CD4-positive, alpha-beta memory T cell (primary cell): ENCODE data around the gene DIS3L2. TPM values are rescaled to one million over a fixed set of nuclear protein-coding genes. Genes with fewer than 3 reads are reported as not detected.
"Not testable (repeated sequence)": the region's sequence is repeated elsewhere in the genome, so short reads cannot be mapped to it uniquely, and the experiment has no call there.

Experiments
- CTCF ChIA-PET: fragments of 350-600 bp; sonication (Branson Sonifier 250); formaldehyde crosslinking; loops from one replicate; lab custom pipeline; 2021; ENCODE audit warnings: inconsistent platforms; ENCODE audit not compliant: partially characterized antibody; lab: Charles Lee
- POLR2A ChIA-PET: fragments of 350-600 bp; sonication (Branson Sonifier 250); formaldehyde crosslinking; loops from one replicate; lab custom pipeline; 2021; ENCODE audit not compliant: partially characterized antibody; lab: Charles Lee
- DNase-seq, 5 donors: peaks; one replicate each; pipeline versions ENCODE4 v3.0.0 to v3.0.0-alpha.2; 2020 to 2022; ENCODE audit warnings: mixed read lengths in 1 of 5
- H3K27ac ChIP-seq: one replicate; pipeline ENCODE4 v1.7.0; 2013; ENCODE audit warnings: low read depth, low read length
- H3K27me3 ChIP-seq: 2 replicates; pipeline ENCODE4 v1.7.0; 2013; ENCODE audit warnings: mild to moderate bottlenecking, low read length, moderate library complexity; ENCODE audit not compliant: insufficient read depth
- H3K36me3 ChIP-seq: 2 replicates; pipeline ENCODE4 v1.7.0; 2013; ENCODE audit warnings: mild to moderate bottlenecking, low read length, moderate library complexity; ENCODE audit not compliant: insufficient read depth
- H3K4me1 ChIP-seq: 2 replicates; pipeline ENCODE4 v1.7.0; 2013; ENCODE audit warnings: mild to moderate bottlenecking, low read length, moderate library complexity; ENCODE audit not compliant: insufficient read depth
- H3K4me3 ChIP-seq, 2 donors: one replicate each; pipeline ENCODE4 v1.7.0; 2013; ENCODE audit warnings: low read length in 2 of 2, mild to moderate bottlenecking in 1 of 2
- H3K9me3 ChIP-seq, 2 donors: one replicate each; pipeline ENCODE4 v1.7.0; 2013; ENCODE audit warnings: low read length in 2 of 2, control low read depth in 1 of 2; ENCODE audit not compliant: control insufficient read depth in 1 of 2
- H3K27ac Mint-ChIP-seq, 7 donors: one replicate each; pipeline ENCODE4 v1.8.0; 2020 to 2021; ENCODE audit warnings: mixed read lengths in 7 of 7, mild to moderate bottlenecking in 6 of 7, inconsistent platforms in 3 of 7, moderate library complexity in 3 of 7
- H3K27me3 Mint-ChIP-seq, 2 donors: one replicate each; pipeline ENCODE4 v1.8.0; 2020 to 2021; ENCODE audit warnings: mixed read lengths in 2 of 2
- H3K36me3 Mint-ChIP-seq, 2 donors: one replicate each; pipeline ENCODE4 v1.8.0; 2020 to 2021; ENCODE audit warnings: mixed read lengths in 2 of 2, inconsistent platforms in 1 of 2, mild to moderate bottlenecking in 1 of 2
- H3K4me1 Mint-ChIP-seq, 4 donors: one replicate each; pipeline ENCODE4 v1.8.0; 2020 to 2021; ENCODE audit warnings: mixed read lengths in 4 of 4, mild to moderate bottlenecking in 1 of 4
- H3K4me3 Mint-ChIP-seq, 8 donors: one replicate each; pipeline ENCODE4 v1.8.0; 2020 to 2021; ENCODE audit warnings: mixed read lengths in 8 of 8, mild to moderate bottlenecking in 7 of 8, moderate library complexity in 6 of 8, inconsistent platforms in 3 of 8
- H3K9me3 Mint-ChIP-seq, 8 donors: one replicate each; pipeline ENCODE4 v1.8.0; 2020 to 2021; ENCODE audit warnings: mixed read lengths in 8 of 8, mild to moderate bottlenecking in 5 of 8, inconsistent platforms in 3 of 8, moderate library complexity in 1 of 8
- intact Hi-C: fragments of 100-400 bp; cut with micrococcal nuclease; formaldehyde crosslinking; loops from one replicate; pipeline ENCODE4 v1.15.1; 2023
- polyA plus RNA-seq, 2 donors: library from polyadenylated mRNA; unstranded; fragments of 300-500 nt; fragmentation: Illumina TruSeq; gene quantifications; one replicate each; pipeline ENCODE4 v1.2.3, GENCODE V29; 2021
- total RNA-seq, 2 experiments: library from RNA; stranded (reverse); gene quantifications; one replicate each; pipeline ENCODE4 v1.2.3, GENCODE V29; 2021

DIS3L2 gene
- total and polyA plus RNA-seq, 4 experiments from 2014 or later = 16.0 to 59.7 (median 39.3) TPM

GRCh38 chr2:232352511-232353091 is 391.1 kb downstream of the DIS3L2 start:
- DNase-seq = no peak
- no peak overlapping the region for H3K4me3 Mint-ChIP-seq
- peaks cover 31% of the 10 kb centered on the region for H3K4me1 ChIP-seq
- H3K27ac Mint-ChIP-seq = no peak overlapping the region
- peaks cover 7 to 15% of the 10 kb centered on the region in 2 donors for H3K27me3 Mint-ChIP-seq
- H3K27me3 ChIP-seq = peaks cover 13% of the 10 kb centered on the region
- ChIA-PET POLR2A (no interaction called here), CTCF (no interaction called here)
- H3K36me3 ChIP-seq = no peaks in the 10 kb centered on the region
- H3K9me3 ChIP-seq = no peaks in the 10 kb centered on the region
- H3K4me1 Mint-ChIP-seq = peaks cover 0 to 19% (median 3%) of the 10 kb centered on the region in 4 donors
- no peak overlapping the region for H3K27ac ChIP-seq
- intact Hi-C loops = no loop called here
- peaks cover 0 to 4% (median 1%) of the 10 kb centered on the region in 8 donors for H3K9me3 Mint-ChIP-seq
- no peaks in the 10 kb centered on the region for H3K36me3 Mint-ChIP-seq
- no peak overlapping the region for H3K4me3 ChIP-seq

- no peaks in the 10 kb centered on the region for H3K9me3 ChIP-seq
- H3K27ac ChIP-seq = no peak overlapping the region
- ChIA-PET POLR2A (no interaction called here), CTCF (no interaction called here)
- peaks cover 13% of the 10 kb centered on the region for H3K27me3 ChIP-seq
- no peak for DNase-seq
- Mint-ChIP-seq H3K27ac (no peak overlapping the region), H3K9me3 (peaks cover 0 to 3% (median under 1%) of the 10 kb centered on the region in 8 donors), H3K36me3 (no peaks in the 10 kb centered on the region), H3K27me3 (peaks cover 7 to 15% of the 10 kb centered on the region in 2 donors), H3K4me3 (no peak overlapping the region), H3K4me1 (peaks cover 0 to 19% (median 3%) of the 10 kb centered on the region in 4 donors)
- intact Hi-C loops = no loop called here
- peaks cover 31% of the 10 kb centered on the region for H3K4me1 ChIP-seq
- H3K4me3 ChIP-seq = no peak overlapping the region
- no peaks in the 10 kb centered on the region for H3K36me3 ChIP-seq
Observed at GRCh38 chr2:232353096-232353495, 391.6 kb downstream of the DIS3L2 start.

- Histone ChIP-seq H3K9me3 (no peaks in the 10 kb centered on the region), H3K27me3 (peaks cover 13% of the 10 kb centered on the region), H3K4me3 (no peak overlapping the region), H3K27ac (no peak overlapping the region), H3K36me3 (no peaks in the 10 kb centered on the region), H3K4me1 (peaks cover 31% of the 10 kb centered on the region)
- intact Hi-C loops = no loop called here
- no peak for DNase-seq
- ChIA-PET POLR2A (no interaction called here), CTCF (no interaction called here)
- peaks cover 0 to 4% (median 0%) of the 10 kb centered on the region in 8 donors for H3K9me3 Mint-ChIP-seq
- no peak overlapping the region for H3K27ac Mint-ChIP-seq
- H3K27me3 Mint-ChIP-seq = peaks cover 7 to 15% of the 10 kb centered on the region in 2 donors
- peak overlapping the region in 2 of 8 donors; percentile 47 to 61 for H3K4me3 Mint-ChIP-seq
- H3K36me3 Mint-ChIP-seq = no peaks in the 10 kb centered on the region
- peaks cover 0 to 19% (median 3%) of the 10 kb centered on the region in 4 donors for H3K4me1 Mint-ChIP-seq
Observed at GRCh38 chr2:232353660-232354059, 392.1 kb downstream of the DIS3L2 start.

GRCh38 chr2:232354069-232354468 is 392.6 kb downstream of the DIS3L2 start:
- intact Hi-C loops = no loop called here
- Mint-ChIP-seq H3K27ac (no peak overlapping the region), H3K4me1 (peaks cover 0 to 15% (median 3%) of the 10 kb centered on the region in 4 donors), H3K9me3 (peaks cover 0 to 4% (median 0%) of the 10 kb centered on the region in 8 donors), H3K36me3 (no peaks in the 10 kb centered on the region), H3K27me3 (peaks cover 7 to 15% of the 10 kb centered on the region in 2 donors), H3K4me3 (no peak overlapping the region)
- no peak for DNase-seq
- CTCF ChIA-PET = no interaction called here
- H3K27me3 ChIP-seq = peaks cover 13% of the 10 kb centered on the region
- no peaks in the 10 kb centered on the region for H3K9me3 ChIP-seq
- H3K36me3 ChIP-seq = no peaks in the 10 kb centered on the region
- no peak overlapping the region for H3K27ac ChIP-seq
- H3K4me1 ChIP-seq = peaks cover 28% of the 10 kb centered on the region
- POLR2A ChIA-PET = no interaction called here
- no peak overlapping the region for H3K4me3 ChIP-seq

- CTCF ChIA-PET = no interaction called here
- Mint-ChIP-seq H3K4me3 (no peak overlapping the region), H3K27me3 (peaks cover 0 to 2% of the 10 kb centered on the region in 2 donors), H3K4me1 (peaks cover 9 to 29% (median 12%) of the 10 kb centered on the region in 4 donors), H3K27ac (no peak overlapping the region), H3K9me3 (peaks cover 0 to 5% (median 0%) of the 10 kb centered on the region in 8 donors), H3K36me3 (no peaks in the 10 kb centered on the region)
- H3K36me3 ChIP-seq = no peaks in the 10 kb centered on the region
- DNase-seq = no peak
- intact Hi-C loops = no loop called here
- H3K9me3 ChIP-seq = no peaks in the 10 kb centered on the region
- POLR2A ChIA-PET = no interaction called here
- H3K4me1 ChIP-seq = peaks cover 20% of the 10 kb centered on the region
- H3K27me3 ChIP-seq = no peaks in the 10 kb centered on the region
- H3K4me3 ChIP-seq = no peak overlapping the region
- H3K27ac ChIP-seq = no peak overlapping the region
Observed at GRCh38 chr2:232361646-232362045, 400.1 kb downstream of the DIS3L2 start.

- intact Hi-C loops = no loop called here
Observed at GRCh38 chr2:232362174-232362900, 400.8 kb downstream of the DIS3L2 start.

GRCh38 chr2:232363064-232363783 is 401.7 kb downstream of the DIS3L2 start:
- ChIA-PET POLR2A (interaction anchor here (1.1 kb wide), 1 partner anchor 47 kb away, joined by 3 read pairs; no protein-coding TSS in a partner anchor), CTCF (interaction anchor here (1.0 to 1.5 kb wide), 2 partner anchors 53 to 77 kb away, joined by 3 to 4 read pairs; no protein-coding TSS in a partner anchor)
- H3K36me3 Mint-ChIP-seq, H3K9me3 Mint-ChIP-seq, DNase-seq, intact Hi-C loops, H3K27ac ChIP-seq, H3K36me3 ChIP-seq, H3K9me3 ChIP-seq, H3K27me3 Mint-ChIP-seq, H3K27me3 ChIP-seq: not testable (repeated sequence)
- peak overlapping the region in 1 of 2 donors; percentile 61 for H3K4me3 ChIP-seq
- peak overlapping the region; percentile 88 to 93 (median 90) for H3K4me3 Mint-ChIP-seq
- H3K27ac Mint-ChIP-seq = peak overlapping the region in 5 of 7 donors; percentile 35 to 91 (median 89)
- peaks cover 9 to 29% (median 12%) of the 10 kb centered on the region in 4 donors for H3K4me1 Mint-ChIP-seq
- H3K4me1 ChIP-seq = peaks cover 20% of the 10 kb centered on the region

More at GRCh38 chr2:232362174-232362900, 400.8 kb downstream of the DIS3L2 start:
- Mint-ChIP-seq H3K36me3 (no peaks in the 10 kb centered on the region), H3K4me3 (peak overlapping the region in 4 of 8 donors; percentile 24 to 63 (median 50)), H3K4me1 (peaks cover 9 to 29% (median 12%) of the 10 kb centered on the region in 4 donors), H3K27me3 (no peaks in the 10 kb centered on the region), H3K9me3 (peaks cover 0 to 5% (median 0%) of the 10 kb centered on the region in 8 donors), H3K27ac (peak overlapping the region in 2 of 7 donors; percentile 10 to 12)
- Histone ChIP-seq H3K9me3 (no peaks in the 10 kb centered on the region), H3K4me3 (no peak overlapping the region), H3K27me3 (no peaks in the 10 kb centered on the region), H3K4me1 (peaks cover 20% of the 10 kb centered on the region), H3K27ac (no peak overlapping the region), H3K36me3 (no peaks in the 10 kb centered on the region)
- CTCF ChIA-PET = no interaction called here
- POLR2A ChIA-PET = no interaction called here
- no peak for DNase-seq
